Naive B cell (primary cell): ENCODE results near the gene NUDT9. TPM values are rescaled to one million over a fixed set of nuclear protein-coding genes. Genes with fewer than 3 reads are reported as not detected.
"Not testable (repeated sequence)": the region's sequence is repeated elsewhere in the genome, so short reads cannot be mapped to it uniquely, and the experiment has no call there.

Source experiments
- ATAC-seq, 2 donors: fragments of 150-1000 bp; cut with Tn5 transposase; 2 replicates each; pipeline ENCODE4 v1.10.0; 2021; ENCODE audit warnings: low read depth in 2 of 2, mild to moderate bottlenecking in 2 of 2, moderate library complexity in 2 of 2
- DNase-seq: peaks from one replicate; pipeline ENCODE4 v3.0.0; 2022
- H3K27ac Mint-ChIP-seq, 6 donors: one replicate each; pipeline ENCODE4 v1.8.0; 2020 to 2022; ENCODE audit warnings: mild to moderate bottlenecking in 6 of 6, mixed read lengths in 6 of 6, moderate library complexity in 5 of 6, inconsistent platforms in 2 of 6
- H3K27me3 Mint-ChIP-seq, 3 donors: one replicate each; pipeline ENCODE4 v1.8.0; 2021 to 2022; ENCODE audit warnings: mixed read lengths in 3 of 3, mild to moderate bottlenecking in 1 of 3
- H3K36me3 Mint-ChIP-seq, 2 donors: one replicate each; pipeline ENCODE4 v1.8.0; 2020 to 2022; ENCODE audit warnings: mixed read lengths in 2 of 2, inconsistent platforms in 1 of 2, mild to moderate bottlenecking in 1 of 2
- H3K4me1 Mint-ChIP-seq, 3 donors: one replicate each; pipeline ENCODE4 v1.8.0; 2020 to 2022; ENCODE audit warnings: mixed read lengths in 3 of 3, inconsistent platforms in 1 of 3, mild to moderate bottlenecking in 1 of 3, moderate library complexity in 1 of 3
- H3K4me3 Mint-ChIP-seq, 8 donors: one replicate each; pipeline ENCODE4 v1.8.0; 2020 to 2022; ENCODE audit warnings: mild to moderate bottlenecking in 8 of 8, mixed read lengths in 8 of 8, moderate library complexity in 8 of 8, inconsistent platforms in 2 of 8
- H3K9me3 Mint-ChIP-seq, 7 donors: one replicate each; pipeline ENCODE4 v1.8.0; 2020 to 2022; ENCODE audit warnings: mixed read lengths in 7 of 7, mild to moderate bottlenecking in 5 of 7, inconsistent platforms in 2 of 7, moderate library complexity in 1 of 7
- polyA plus RNA-seq, 6 donors: library from polyadenylated mRNA; unstranded; fragments of 300-500 nt; fragmentation: Illumina TruSeq; gene quantifications; one replicate each; pipeline ENCODE4 v1.2.3, GENCODE V29; 2021; ENCODE audit warnings: low read depth in 6 of 6

Gene NUDT9
- polyA plus RNA-seq, 6 donors from 2014 or later: 16.3 to 27.1 (median 19.2) TPM

DNA sequence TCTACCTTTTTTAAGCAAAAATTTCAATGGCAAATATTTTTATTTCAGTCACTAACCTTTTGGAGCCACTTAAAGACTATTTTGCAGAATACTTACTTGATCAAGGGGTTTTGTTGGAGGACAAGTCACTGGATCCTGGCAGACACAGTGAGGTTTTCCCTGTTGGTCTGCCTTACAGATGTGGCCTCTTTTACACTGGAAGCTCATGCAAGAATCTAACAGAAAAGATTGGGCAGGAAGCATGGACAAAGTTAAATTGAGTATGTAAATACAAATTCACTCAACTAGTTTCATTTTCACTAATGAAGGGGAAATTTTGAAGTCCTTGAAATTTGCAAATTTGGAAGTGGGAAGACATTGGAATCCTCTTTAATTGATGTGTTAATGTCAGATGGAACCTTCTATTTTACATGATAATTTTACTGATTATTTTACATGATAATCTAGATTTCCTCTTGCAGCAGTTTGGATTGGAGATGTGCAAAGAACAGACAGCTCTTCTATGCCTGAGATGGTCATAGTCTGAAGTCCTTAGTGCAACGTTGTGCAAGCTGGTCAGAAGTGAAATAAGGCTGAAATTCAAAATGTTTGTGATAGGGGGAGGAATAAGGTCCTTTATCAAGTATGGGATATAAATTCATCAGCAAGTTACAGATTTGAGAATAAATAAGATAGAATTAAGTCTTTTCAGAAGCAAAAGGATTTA, 68.4 kb downstream of the NUDT9 start:
- H3K27ac Mint-ChIP-seq: no peak overlapping the region
- H3K9me3 Mint-ChIP-seq: peaks cover 0 to 10% (median 6%) of the 10 kb centered on the region in 7 donors
- H3K4me3 Mint-ChIP-seq: no peak overlapping the region
- DNase-seq: no peak
- H3K27me3 Mint-ChIP-seq: no peaks in the 10 kb centered on the region
- ATAC-seq: no peak
- peaks cover 0 to 22% of the 10 kb centered on the region in 2 donors for H3K36me3 Mint-ChIP-seq
- no peaks in the 10 kb centered on the region for H3K4me1 Mint-ChIP-seq

GRCh38 chr4:87491436-87491835, 69.1 kb downstream of the NUDT9 start:
- H3K9me3 Mint-ChIP-seq: peaks cover 0 to 10% (median 6%) of the 10 kb centered on the region in 7 donors
- H3K4me1 Mint-ChIP-seq: no peaks in the 10 kb centered on the region
- H3K27ac Mint-ChIP-seq: no peak overlapping the region
- no peak overlapping the region for H3K4me3 Mint-ChIP-seq
- peaks cover 0 to 22% of the 10 kb centered on the region in 2 donors for H3K36me3 Mint-ChIP-seq
- H3K27me3 Mint-ChIP-seq: no peaks in the 10 kb centered on the region
- DNase-seq (no peak), ATAC-seq (no peak)

DNA sequence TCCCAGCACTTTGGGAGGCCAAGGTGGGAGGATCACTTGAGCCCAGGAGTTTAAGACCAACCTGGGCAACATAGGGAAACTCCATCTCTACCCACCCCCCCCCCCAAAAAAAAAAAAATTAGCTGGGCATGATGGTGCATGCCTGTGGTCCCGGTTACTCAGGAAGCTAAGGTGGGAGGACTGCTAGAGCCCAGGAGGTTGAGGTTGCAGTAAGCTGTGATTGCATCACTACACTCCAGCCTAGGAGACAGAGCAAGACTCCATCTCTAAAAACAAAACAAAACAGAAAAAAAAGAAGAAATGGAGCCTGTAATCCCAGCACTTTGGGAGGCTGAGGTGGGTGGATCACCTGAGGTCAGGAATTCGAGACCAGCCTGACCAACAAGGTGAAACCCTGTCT, 69.5 kb downstream of the NUDT9 start:
- not testable (repeated sequence) for H3K4me1 Mint-ChIP-seq, H3K27ac Mint-ChIP-seq, ATAC-seq, DNase-seq, H3K4me3 Mint-ChIP-seq, H3K9me3 Mint-ChIP-seq, H3K27me3 Mint-ChIP-seq
- H3K36me3 Mint-ChIP-seq: peaks cover 0 to 22% of the 10 kb centered on the region in 2 donors

- Mint-ChIP-seq H3K4me3 (no peak overlapping the region), H3K27me3 (no peaks in the 10 kb centered on the region), H3K27ac (no peak overlapping the region), H3K4me1 (no peaks in the 10 kb centered on the region), H3K36me3 (peaks cover 0 to 11% of the 10 kb centered on the region in 2 donors), H3K9me3 (peaks cover 0 to 6% (median 4%) of the 10 kb centered on the region in 7 donors)
- ATAC-seq (no peak), DNase-seq (no peak)
Observed at GRCh38 chr4:87493115-87493514, 70.7 kb downstream of the NUDT9 start.

DNA sequence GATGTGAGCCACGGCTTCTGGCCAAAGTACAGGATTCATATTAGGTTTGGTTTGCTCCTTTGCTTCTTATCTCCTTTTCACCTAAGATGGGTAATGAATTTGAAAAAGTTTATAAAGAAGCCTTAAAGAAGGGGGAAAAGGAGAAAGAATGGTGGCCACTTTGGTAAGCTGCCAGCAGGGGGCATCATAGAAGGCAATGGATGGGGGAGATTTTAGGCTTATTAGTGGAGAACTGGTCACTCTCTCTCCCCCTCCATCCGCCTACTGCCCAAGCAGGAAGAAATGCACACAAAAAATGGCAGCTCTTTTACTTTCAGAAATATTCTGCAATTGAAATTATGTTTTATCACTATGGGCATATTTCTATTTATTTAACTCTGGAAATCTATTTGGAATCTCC, 74.8 kb downstream of the NUDT9 start:
- Mint-ChIP-seq H3K27me3 (no peaks in the 10 kb centered on the region), H3K9me3 (peaks cover 0 to 6% (median 0%) of the 10 kb centered on the region in 7 donors), H3K4me3 (no peak overlapping the region), H3K4me1 (peaks cover 0 to 4% (median 0%) of the 10 kb centered on the region in 3 donors), H3K27ac (no peak overlapping the region), H3K36me3 (peaks cover 0 to 7% of the 10 kb centered on the region in 2 donors)
- ATAC-seq: no peak
- DNase-seq: no peak

GRCh38 chr4:87497578-87497977, 75.2 kb downstream of the NUDT9 start:
- H3K9me3 Mint-ChIP-seq: peaks cover 0 to 6% (median 0%) of the 10 kb centered on the region in 7 donors
- peaks cover 0 to 4% (median 0%) of the 10 kb centered on the region in 3 donors for H3K4me1 Mint-ChIP-seq
- no peaks in the 10 kb centered on the region for H3K27me3 Mint-ChIP-seq
- no peak overlapping the region for H3K4me3 Mint-ChIP-seq
- H3K36me3 Mint-ChIP-seq: peaks cover 0 to 7% of the 10 kb centered on the region in 2 donors
- DNase-seq (no peak), ATAC-seq (no peak)
- no peak overlapping the region for H3K27ac Mint-ChIP-seq

GRCh38 chr4:87498446-87498900, 76.1 kb downstream of the NUDT9 start:
- peaks cover 0 to 7% of the 10 kb centered on the region in 2 donors for H3K36me3 Mint-ChIP-seq
- no peak overlapping the region for H3K27ac Mint-ChIP-seq
- H3K9me3 Mint-ChIP-seq: peaks cover 0 to 6% (median 0%) of the 10 kb centered on the region in 7 donors
- no peaks in the 10 kb centered on the region for H3K27me3 Mint-ChIP-seq
- no peak for ATAC-seq
- H3K4me1 Mint-ChIP-seq: peaks cover 0 to 4% (median 0%) of the 10 kb centered on the region in 3 donors
- no peak for DNase-seq
- H3K4me3 Mint-ChIP-seq: no peak overlapping the region

DNA sequence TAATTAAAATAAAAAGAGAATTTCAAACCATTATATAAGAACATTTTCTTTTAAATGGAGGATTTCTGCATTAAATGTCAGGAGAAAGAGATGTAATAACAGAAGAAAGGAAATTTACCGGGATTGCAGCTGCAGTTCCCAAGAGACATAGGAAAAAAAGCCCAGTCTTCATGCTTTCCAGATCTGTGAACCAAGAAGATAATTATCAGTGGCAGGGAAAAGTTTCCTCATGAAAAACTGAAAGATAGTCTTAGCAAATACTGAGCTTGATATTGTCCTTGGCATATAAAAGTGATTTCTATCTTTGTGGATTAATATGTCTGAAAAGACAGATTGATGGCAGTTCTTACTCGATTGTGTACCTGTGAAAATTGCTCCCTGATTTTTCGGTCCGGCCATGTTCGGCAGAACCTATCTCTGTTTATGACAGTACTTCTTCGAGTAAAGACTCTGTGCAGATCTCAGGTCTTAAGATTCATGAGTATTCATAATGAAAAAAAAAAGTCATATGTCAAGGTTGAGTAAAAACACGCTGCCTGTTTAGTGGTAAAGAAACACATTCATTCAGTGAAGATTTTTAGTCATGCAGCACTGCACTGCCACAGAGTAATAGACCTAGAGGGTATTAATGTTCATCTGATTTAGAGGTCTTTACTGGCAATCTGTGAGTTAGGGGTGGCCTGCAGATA, 77.2 kb downstream of the NUDT9 start:
- DNase-seq (no peak), ATAC-seq (no peak)
- no peaks in the 10 kb centered on the region for H3K27me3 Mint-ChIP-seq
- H3K27ac Mint-ChIP-seq: no peak overlapping the region
- H3K9me3 Mint-ChIP-seq: no peaks in the 10 kb centered on the region
- no peak overlapping the region for H3K4me3 Mint-ChIP-seq
- peaks cover 0 to 4% (median 0%) of the 10 kb centered on the region in 3 donors for H3K4me1 Mint-ChIP-seq
- H3K36me3 Mint-ChIP-seq: no peaks in the 10 kb centered on the region

GRCh38 chr4:87500092-87500462, 77.7 kb downstream of the NUDT9 start:
- H3K27me3 Mint-ChIP-seq: no peaks in the 10 kb centered on the region

GRCh38 chr4:87502580-87503238, 80.3 kb downstream of the NUDT9 start:
- DNase-seq: no peak
- no peak for ATAC-seq
- Mint-ChIP-seq H3K36me3 (no peaks in the 10 kb centered on the region), H3K9me3 (no peaks in the 10 kb centered on the region), H3K4me3 (no peak overlapping the region), H3K27ac (peak overlapping the region in 1 of 6 donors; percentile 44), H3K4me1 (peaks cover 0 to 4% (median 0%) of the 10 kb centered on the region in 3 donors), H3K27me3 (no peaks in the 10 kb centered on the region)

More at GRCh38 chr4:87500092-87500462, 77.7 kb downstream of the NUDT9 start:
- no peak overlapping the region for H3K4me3 Mint-ChIP-seq
- H3K9me3 Mint-ChIP-seq: no peaks in the 10 kb centered on the region
- no peak overlapping the region for H3K27ac Mint-ChIP-seq
- H3K36me3 Mint-ChIP-seq: no peaks in the 10 kb centered on the region
- ATAC-seq: no peak
- H3K4me1 Mint-ChIP-seq: peaks cover 0 to 4% (median 0%) of the 10 kb centered on the region in 3 donors
- DNase-seq: no peak

DNA sequence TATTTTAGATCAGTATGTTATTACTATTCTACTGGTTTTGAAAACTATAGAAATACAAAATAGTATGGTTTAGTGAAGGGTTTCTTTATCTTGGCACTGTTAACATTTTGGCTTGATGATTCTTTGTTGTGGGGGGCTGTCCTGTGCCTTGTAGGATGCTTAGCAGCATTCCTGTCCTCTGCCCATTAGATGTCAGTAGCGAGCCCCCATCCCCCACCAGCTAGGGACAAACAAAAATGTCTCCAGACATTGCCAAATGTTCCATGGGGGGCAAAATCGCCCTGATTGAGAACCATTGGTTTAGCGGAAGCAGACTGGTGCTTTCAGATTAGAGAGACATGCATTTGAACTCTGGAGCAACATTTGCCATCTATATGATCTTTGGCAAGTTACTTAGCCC, 83.5 kb downstream of the NUDT9 start:
- no peaks in the 10 kb centered on the region for H3K36me3 Mint-ChIP-seq
- no peaks in the 10 kb centered on the region for H3K9me3 Mint-ChIP-seq
- H3K27ac Mint-ChIP-seq: no peak overlapping the region
- H3K27me3 Mint-ChIP-seq: no peaks in the 10 kb centered on the region
- H3K4me1 Mint-ChIP-seq: no peaks in the 10 kb centered on the region
- no peak overlapping the region for H3K4me3 Mint-ChIP-seq
- no peak for ATAC-seq
- no peak for DNase-seq

GRCh38 chr4:87506974-87507701, 84.8 kb downstream of the NUDT9 start:
- no peaks in the 10 kb centered on the region for H3K9me3 Mint-ChIP-seq
- no peaks in the 10 kb centered on the region for H3K36me3 Mint-ChIP-seq
- no peaks in the 10 kb centered on the region for H3K4me1 Mint-ChIP-seq
- H3K4me3 Mint-ChIP-seq: no peak overlapping the region
- no peak for DNase-seq
- H3K27me3 Mint-ChIP-seq: no peaks in the 10 kb centered on the region
- no peak for ATAC-seq
- peak overlapping the region in 1 of 6 donors; percentile 53 for H3K27ac Mint-ChIP-seq
